ENCODE results near the gene SLC43A2.

SLC43A2 gene

GRCh38 chr17:1560858-1561355 lies 67.7 kb downstream of the SLC43A2 start:
- no peak for DNase-seq

GRCh38 chr17:1560101-1560857 lies 68.4 kb downstream of the SLC43A2 start:
- DNase-seq, result no peak

GRCh38 chr17:1559047-1560043 lies 69.3 kb downstream of the SLC43A2 start:
- no peak for DNase-seq

GRCh38 chr17:1558401-1558800 lies 70.2 kb downstream of the SLC43A2 start:
- DNase-seq, result no peak

GRCh38 chr17:1557355-1558095 lies 71.1 kb downstream of the SLC43A2 start:
- DNase-seq, result no peak

- DNase-seq, result no peak
Measured at GRCh38 chr17:1555651-1556471, 72.8 kb downstream of the SLC43A2 start.

- DNase-seq, result no peak
Measured at GRCh38 chr17:1554751-1555540, 73.7 kb downstream of the SLC43A2 start.

- no peak for DNase-seq
Measured at GRCh38 chr17:1553354-1554266, 75.0 kb downstream of the SLC43A2 start.

GRCh38 chr17:1552932-1553331 lies 75.7 kb downstream of the SLC43A2 start:
- DNase-seq, result no peak

- DNase-seq, result no peak
Measured at GRCh38 chr17:1551741-1552140, 76.9 kb downstream of the SLC43A2 start.

GRCh38 chr17:1548032-1548431 lies 80.6 kb downstream of the SLC43A2 start:
- no peak for DNase-seq

GRCh38 chr17:1546292-1546922 lies 82.2 kb downstream of the SLC43A2 start:
- DNase-seq, result no peak

GRCh38 chr17:1545618-1546017 lies 83.0 kb downstream of the SLC43A2 start:
- no peak for DNase-seq

- no peak for DNase-seq
Measured at GRCh38 chr17:1542316-1542715, 86.3 kb downstream of the SLC43A2 start.

GRCh38 chr17:1541367-1541904 lies 87.2 kb downstream of the SLC43A2 start:
- no peak for DNase-seq

GRCh38 chr17:1539811-1540210 lies 88.8 kb downstream of the SLC43A2 start:
- DNase-seq, result no peak

- no peak for DNase-seq
Measured at GRCh38 chr17:1535737-1536136, 92.9 kb downstream of the SLC43A2 start.

GRCh38 chr17:1533661-1534325 lies 94.8 kb downstream of the SLC43A2 start:
- no peak for DNase-seq
